GM12878 (cell line): Measurements from ENCODE around the gene IQCH.

Experiments
- BHLHE40 ChIP-seq, 2 experiments: fragments of 450-650 bp in 1 of 2; IDR thresholded peaks; 2 replicates each; pipeline ENCODE4 v1.6.1; 2011 to 2017; ENCODE audit warnings: low read depth in 2 of 2, borderline replicate concordance in 1 of 2, improper control_type of control experiment in 1 of 2, low read length in 1 of 2, mild to moderate bottlenecking in 1 of 2
- CTCF ChIP-seq, 3 experiments: IDR thresholded peaks in 2 of 3; conservative IDR thresholded peaks in 1 of 3; 2 replicates each; pipeline ENCODE4 v1.5.1; 2011; ENCODE audit warnings: low read depth in 3 of 3, low read length in 3 of 3, mild to moderate bottlenecking in 3 of 3, control low read depth in 2 of 3, moderate library complexity in 2 of 3, inconsistent platforms in 1 of 3, mixed read lengths in 1 of 3; ENCODE audit not compliant: control insufficient read depth in 2 of 3, insufficient read depth in 1 of 3; ENCODE audit errors: extremely low read depth in 1 of 3
- ELK1 ChIP-seq: IDR thresholded peaks from 2 replicates; pipeline ENCODE4 v1.6.1; 2012; ENCODE audit warnings: low read depth, low read length, improper control_type of control experiment
- EZH2 ChIP-seq: IDR thresholded peaks from 2 replicates; pipeline ENCODE4 v1.6.1; 2012; ENCODE audit warnings: low read depth, mild to moderate bottlenecking, control low read depth, inconsistent platforms, low read length, borderline replicate concordance; ENCODE audit not compliant: control insufficient read depth
- GABPA ChIP-seq: IDR thresholded peaks from 2 replicates; pipeline ENCODE4 v1.6.1; 2014; ENCODE audit warnings: antibody characterized with exemption, low read depth, mild to moderate bottlenecking, inconsistent platforms
- GATAD2B ChIP-seq: fragments of 450-650 bp; conservative IDR thresholded peaks from 2 replicates; pipeline ENCODE4 v1.6.1; 2017; ENCODE audit warnings: low read depth, mild to moderate bottlenecking, moderate library complexity
- MYC ChIP-seq: IDR thresholded peaks from 2 replicates; pipeline ENCODE4 v1.6.1; 2011; ENCODE audit warnings: mild to moderate bottlenecking, low read length, moderate library complexity, inconsistent platforms; ENCODE audit not compliant: insufficient read depth, insufficient replicate concordance, insufficient read length, severe bottlenecking
- NFYA ChIP-seq: IDR thresholded peaks from 2 replicates; pipeline ENCODE4 v1.6.1; 2011; ENCODE audit warnings: low read depth, mild to moderate bottlenecking, low read length, improper control_type of control experiment, borderline replicate concordance
- NR2C2 ChIP-seq: IDR thresholded peaks from 2 replicates; pipeline ENCODE4 v1.6.1; 2011; ENCODE audit warnings: borderline replicate concordance, low read depth; ENCODE audit not compliant: control insufficient read depth, insufficient read length
- REST ChIP-seq: IDR thresholded peaks from 2 replicates; pipeline ENCODE4 v1.6.1; 2012; ENCODE audit warnings: mild to moderate bottlenecking, low read depth, low read length
- SMC3 ChIP-seq: IDR thresholded peaks from 2 replicates; pipeline ENCODE4 v1.6.1; 2011; ENCODE audit warnings: low read length, improper control_type of control experiment, borderline replicate concordance
- SPI1 ChIP-seq: IDR thresholded peaks from 2 replicates; pipeline ENCODE4 v1.6.1; 2011; ENCODE audit warnings: low read depth, mild to moderate bottlenecking, low read length, moderate library complexity, borderline replicate concordance; ENCODE audit not compliant: insufficient read depth
- TAF1 ChIP-seq: IDR thresholded peaks from 2 replicates; pipeline ENCODE4 v1.6.1; 2011; ENCODE audit warnings: mild to moderate bottlenecking, low read depth, low read length, borderline replicate concordance
- ZZZ3 ChIP-seq: IDR thresholded peaks from 2 replicates; pipeline ENCODE4 v1.6.1; 2011; ENCODE audit warnings: low read depth; ENCODE audit not compliant: control insufficient read depth, insufficient read length

GRCh38 chr15:67416891-67417290 is 162.3 kb downstream of the IQCH start:
- TF ChIP-seq NR2C2 (no peak), ZZZ3 (no peak), EZH2 (no peak), ELK1 (no peak), SMC3 (no peak), NFYA (no peak), MYC (no peak), TAF1 (no peak), GATAD2B (no peak), CTCF (IDR thresholded peaks at IDR 0.05 in 2 of 3, conservative IDR thresholded peaks at IDR 0.05 in 1 of 3; ENCODE audit: control insufficient read depth in 2 of 3, extremely low read depth in 1 of 3, insufficient read depth in 1 of 3, low read depth in 3 of 3, low read length in 3 of 3) (no peak), GABPA (no peak), REST (no peak), BHLHE40 (IDR thresholded peaks at IDR 0.05; ENCODE audit: borderline replicate concordance in 1 of 2, low read depth in 2 of 2, low read length in 1 of 2) (no peak), SPI1 (no peak)
